IMR-90 (cell line): Measurements from ENCODE around the gene IRX1. TPM values are rescaled to one million over a fixed set of nuclear protein-coding genes. Genes with fewer than 3 reads are reported as not detected.

ENCODE experiments used
- ATAC-seq: fragments of 200-7000 bp; cut with Tn5 transposase; 2 replicates; pipeline ENCODE4 v1.9.1; 2020; ENCODE audit warnings: low read depth, mild to moderate bottlenecking, moderate library complexity
- BruUV-seq: library from RNA; stranded (reverse); fragments of 400-500 nt; replicated peaks from 2 replicates; lab custom pipeline; 2021; lab: Mats Ljungman, UMichigan
- CTCF ChIA-PET: fragments of 300-600 bp; formaldehyde crosslinking; extraction: SDS; loops from one replicate; lab custom pipeline; 2021; ENCODE audit warnings: antibody characterized with exemption; lab: Yijun Ruan, JAX
- POLR2A ChIA-PET: fragments of 300-600 bp; sonication (Branson Sonifier 250); formaldehyde crosslinking; loops from one replicate; lab custom pipeline; 2022; ENCODE audit warnings: antibody characterized with exemption; ENCODE audit not compliant: unreplicated experiment; lab: Charles Lee
- DNase-seq: peaks from one replicate; pipeline ENCODE4 v3.0.0; 2013
- H2AFZ ChIP-seq: replicated peaks from 2 replicates; pipeline ENCODE3; 2013; ENCODE audit warnings: low read length, mild to moderate bottlenecking; ENCODE audit not compliant: poor library complexity
- H2AK5ac ChIP-seq: 2 replicates; pipeline ENCODE4 v1.6.1; 2013; ENCODE audit warnings: low read depth, low read length, inconsistent platforms
- H2AK9ac ChIP-seq: replicated peaks from 2 replicates; pipeline ENCODE3; 2013; ENCODE audit warnings: mild to moderate bottlenecking, low read depth, low read length, moderate library complexity; ENCODE audit not compliant: poor library complexity
- H2BK120ac ChIP-seq: 2 replicates; pipeline ENCODE4 v1.6.1; 2013; ENCODE audit warnings: low read depth, low read length, inconsistent platforms
- H2BK15ac ChIP-seq: 3 replicates; pipeline ENCODE4 v1.6.1; 2013; ENCODE audit warnings: low read depth, low read length, inconsistent platforms
- H2BK20ac ChIP-seq: 2 replicates; pipeline ENCODE4 v1.6.1; 2013; ENCODE audit warnings: low read depth, mild to moderate bottlenecking, inconsistent platforms, low read length, moderate library complexity
- H2BK5ac ChIP-seq: 2 replicates; pipeline ENCODE4 v1.6.1; 2013; ENCODE audit warnings: mild to moderate bottlenecking, low read depth, low read length, inconsistent platforms; ENCODE audit not compliant: poor library complexity, severe bottlenecking
- H3K14ac ChIP-seq: replicated peaks from 2 replicates; pipeline ENCODE4 v1.6.1; 2013; ENCODE audit warnings: low read depth, low read length, inconsistent platforms
- H3K18ac ChIP-seq: 2 replicates; pipeline ENCODE4 v1.6.1; 2013; ENCODE audit warnings: low read depth, low read length, control low read depth
- H3K23ac ChIP-seq: 2 replicates; pipeline ENCODE4 v1.6.1; 2013; ENCODE audit warnings: low read depth, low read length, inconsistent platforms
- H3K27ac ChIP-seq: 2 replicates; pipeline ENCODE4 v1.5.1; 2013; ENCODE audit warnings: mild to moderate bottlenecking, control low read depth, low read length; ENCODE audit not compliant: insufficient read depth
- H3K27me3 ChIP-seq: 2 replicates; pipeline ENCODE4 v1.6.1; 2013; ENCODE audit warnings: low read length; ENCODE audit not compliant: control insufficient read depth, insufficient read depth
- H3K36me3 ChIP-seq: 2 replicates; pipeline ENCODE4 v1.6.1; 2013; ENCODE audit warnings: low read length, mixed read lengths; ENCODE audit not compliant: control insufficient read depth, insufficient read depth
- H3K4ac ChIP-seq: 2 replicates; pipeline ENCODE4 v1.6.1; 2013; ENCODE audit warnings: low read depth, low read length, inconsistent platforms
- H3K4me1 ChIP-seq: 2 replicates; pipeline ENCODE4 v1.6.1; 2013; ENCODE audit warnings: low read length, mixed read lengths; ENCODE audit not compliant: control insufficient read depth, insufficient read depth
- H3K4me2 ChIP-seq: 2 replicates; pipeline ENCODE4 v1.6.1; 2013; ENCODE audit warnings: low read depth, mild to moderate bottlenecking, control low read depth, low read length, moderate library complexity
- H3K4me3 ChIP-seq: 2 replicates; pipeline ENCODE4 v1.5.1; 2013; ENCODE audit warnings: low read depth, mild to moderate bottlenecking, control low read depth, low read length, moderate library complexity; ENCODE audit not compliant: insufficient read depth
- H3K56ac ChIP-seq: 2 replicates; pipeline ENCODE4 v1.6.1; 2013; ENCODE audit warnings: low read length, inconsistent platforms; ENCODE audit not compliant: insufficient read depth; ENCODE audit errors: extremely low read depth
- H3K79me1 ChIP-seq, 2 experiments: 2 replicates each; pipeline ENCODE4 v1.6.1; 2013; ENCODE audit warnings: low read length in 2 of 2, inconsistent platforms in 1 of 2, low read depth in 1 of 2
- H3K9ac ChIP-seq: 2 replicates; pipeline ENCODE4 v1.6.1; 2013; ENCODE audit warnings: low read depth, low read length, control low read depth
- H3K9me1 ChIP-seq: 2 replicates; pipeline ENCODE4 v1.6.1; 2013; ENCODE audit warnings: low read length, inconsistent platforms; ENCODE audit not compliant: insufficient read depth
- H3K9me3 ChIP-seq: 2 replicates; pipeline ENCODE4 v1.6.1; 2013; ENCODE audit warnings: low read length; ENCODE audit not compliant: control insufficient read depth, insufficient read depth
- H4K20me1 ChIP-seq: 2 replicates; pipeline ENCODE4 v1.6.1; 2013; ENCODE audit warnings: low read length, inconsistent platforms; ENCODE audit not compliant: insufficient read depth
- H4K5ac ChIP-seq: 2 replicates; pipeline ENCODE4 v1.6.1; 2013; ENCODE audit warnings: mild to moderate bottlenecking, low read depth, low read length, control low read depth
- H4K8ac ChIP-seq, 2 experiments: 2 replicates each; pipeline ENCODE4 v1.6.1; 2013; ENCODE audit warnings: low read depth in 2 of 2, low read length in 2 of 2, control low read depth in 1 of 2, inconsistent platforms in 1 of 2
- H4K91ac ChIP-seq: 2 replicates; pipeline ENCODE4 v1.6.1; 2013; ENCODE audit warnings: low read depth, low read length, inconsistent platforms; ENCODE audit not compliant: insufficient read depth
- CHD1 ChIP-seq: IDR thresholded peaks from 2 replicates; pipeline ENCODE4 v1.6.1; 2012; ENCODE audit warnings: low read depth, low read length, improper control_type of control experiment
- MAFK ChIP-seq: IDR thresholded peaks from 2 replicates; pipeline ENCODE4 v1.6.1; 2012; ENCODE audit warnings: low read depth, low read length, improper control_type of control experiment
- MAZ ChIP-seq: IDR thresholded peaks from 2 replicates; pipeline ENCODE4 v1.6.1; 2012; ENCODE audit warnings: low read depth, mild to moderate bottlenecking, low read length, improper control_type of control experiment, moderate library complexity, borderline replicate concordance
- MXI1 ChIP-seq: IDR thresholded peaks from 2 replicates; pipeline ENCODE4 v1.6.1; 2012; ENCODE audit warnings: low read depth, mild to moderate bottlenecking, low read length, moderate library complexity, borderline replicate concordance
- NFE2L2 ChIP-seq: fragments of 150-350 bp; IDR thresholded peaks from 2 replicates; pipeline ENCODE4 v1.6.1; 2016; ENCODE audit warnings: low read depth, mild to moderate bottlenecking, low read length
- RCOR1 ChIP-seq: IDR thresholded peaks from 2 replicates; pipeline ENCODE4 v1.6.1; 2012; ENCODE audit warnings: mild to moderate bottlenecking, low read length, improper control_type of control experiment; ENCODE audit not compliant: insufficient replicate concordance
- WGBS, 2 experiments: methylation state at CpG; one replicate each; pipeline versions ENCODE4 v1.1.5 to v1.1.7; 2013; ENCODE audit warnings: missing lambda C conversion rate in 2 of 2; ENCODE audit not compliant: insufficient read length in 1 of 2; ENCODE audit errors: extremely low coverage in 2 of 2; 5-methylcytosine and 5-hydroxymethylcytosine counted together
- dilution Hi-C: fragments of 300-500 bp; cut with HindIII; formaldehyde crosslinking; loops from one replicate; pipeline ENCODE4 v1.14.3; 2018; ENCODE audit warnings: low sequenced_read_pairs; ENCODE audit not compliant: unreplicated experiment
- in situ Hi-C: fragments of 300-500 bp; cut with MboI; formaldehyde crosslinking; loops from 3 replicates; pipeline ENCODE4 v1.14.3; 2019; ENCODE audit warnings: low sequenced_read_pairs, inconsistent platforms, mixed read lengths
- intact Hi-C: fragments of 100-400 bp; cut with micrococcal nuclease; formaldehyde crosslinking; loops from 2 replicates; pipeline ENCODE4 v1.10.0; 2022
- polyA plus RNA-seq, 3 experiments: library from polyadenylated mRNA; depleted of rRNA; stranded (reverse); fragments of >200 nt; gene quantifications; 2 replicates each; pipeline ENCODE4 v1.2.3, GENCODE V29; 2012; ENCODE audit warnings: low replicate concordance in 1 of 3
- total RNA-seq: library from RNA; depleted of rRNA; stranded (reverse); fragments of >200 nt; gene quantifications from 2 replicates; pipeline ENCODE4 v1.2.3, GENCODE V29; 2012

The IRX1 gene
- total and polyA plus RNA-seq, 2 of the 4 experiments (the other 2 are of a cell fraction) = not detected

DNA sequence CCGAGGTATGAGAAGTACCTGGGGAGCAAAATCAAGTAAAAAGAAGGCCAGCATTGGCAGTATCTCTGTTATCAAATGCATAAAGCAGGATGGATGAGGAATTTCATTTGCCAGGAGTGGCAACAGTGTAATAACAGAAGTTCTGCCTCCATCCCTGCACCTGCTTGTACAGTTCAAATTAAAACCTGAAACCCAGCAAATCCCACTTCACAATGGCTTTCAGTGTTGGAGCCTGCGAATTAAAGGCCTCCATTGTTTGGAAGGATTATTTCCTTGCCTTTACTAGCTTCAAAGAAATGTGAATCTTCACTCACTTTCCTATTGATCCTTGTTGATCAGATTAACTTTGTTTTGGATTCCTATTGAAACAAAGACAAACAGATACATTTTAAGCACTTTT lies 31.5 kb upstream of the IRX1 start:
- H3K9ac ChIP-seq = no peak overlapping the region
- ChIA-PET CTCF (no interaction called here), POLR2A (no interaction called here)
- BruUV-seq = no TSS peak
- ATAC-seq (no peak), DNase-seq (no peak)
- no peak overlapping the region for H2BK15ac ChIP-seq
- dilution Hi-C loops = no loop called here
- no peak overlapping the region for H2BK5ac ChIP-seq
- no peak overlapping the region for H2BK120ac ChIP-seq
- no peak overlapping the region for H4K91ac ChIP-seq
- no peak overlapping the region for H3K18ac ChIP-seq
- no peak overlapping the region for H3K4me2 ChIP-seq
- H3K56ac ChIP-seq = no peak overlapping the region
- no CpG with 5 or more reads among the region's 2 CpGs for WGBS, 2 experiments
- no peaks in the 10 kb centered on the region for H4K20me1 ChIP-seq
- no peak overlapping the region for H4K8ac ChIP-seq
- no peaks in the 10 kb centered on the region for H3K79me1 ChIP-seq
- TF ChIP-seq MAZ (no peak), NFE2L2 (no peak), RCOR1 (no peak), MAFK (no peak), MXI1 (no peak), CHD1 (no peak)
- H3K4me1 ChIP-seq = no peaks in the 10 kb centered on the region
- no peak overlapping the region for H4K5ac ChIP-seq
- H3K4ac ChIP-seq = no peak overlapping the region
- H2AFZ ChIP-seq = no peak overlapping the region
- intact Hi-C loops = no loop called here
- in situ Hi-C loops = no loop called here
- H2BK20ac ChIP-seq = no peak overlapping the region
- no peaks in the 10 kb centered on the region for H3K9me1 ChIP-seq
- H3K27ac ChIP-seq = no peak overlapping the region
- H2AK9ac ChIP-seq = no peak overlapping the region
- no peaks in the 10 kb centered on the region for H3K36me3 ChIP-seq
- H3K9me3 ChIP-seq = peaks cover 20% of the 10 kb centered on the region
- H3K4me3 ChIP-seq = no peak overlapping the region
- no peak overlapping the region for H3K23ac ChIP-seq
- H2AK5ac ChIP-seq = no peak overlapping the region
- H3K14ac ChIP-seq = no peak overlapping the region
- H3K27me3 ChIP-seq = no peaks in the 10 kb centered on the region
